A549 (cell line): ENCODE results near the gene SMARCA4. TPM values are rescaled to one million over a fixed set of nuclear protein-coding genes. Genes with fewer than 3 reads are reported as not detected.

Experiments
- ATAC-seq, 2 experiments: fragments of 200-7000 bp in 1 of 2; fragments of >200 bp in 1 of 2; cut with Nextera tagmentation in 1 of 2; cut with Tn5 transposase in 1 of 2; 3 replicates each; pipeline versions ENCODE4 v1.8.0 to v1.9.1; 2018 to 2020; ENCODE audit warnings: mild to moderate bottlenecking in 1 of 2, moderate library complexity in 1 of 2
- CTCF ChIA-PET: fragments of 300-600 bp; sonication (Branson Sonifier 250); formaldehyde crosslinking; extraction: SDS; loops from one replicate; lab custom pipeline; 2021; ENCODE audit warnings: antibody characterized with exemption, inconsistent platforms; lab: Yijun Ruan, JAX
- POLR2A ChIA-PET: fragments of 350-600 bp; formaldehyde crosslinking; extraction: SDS; loops from one replicate; lab custom pipeline; 2021; ENCODE audit warnings: antibody characterized with exemption, inconsistent platforms; lab: Yijun Ruan, JAX
- DNase-seq, 2 experiments: peaks; one replicate each; pipeline versions ENCODE4 v3.0.0 to v3.0.0-alpha.2; 2011 to 2016; ENCODE audit warnings: low read depth in 1 of 2, low spot score in 1 of 2
- FAIRE-seq: peaks from 2 replicates; lab custom pipeline; 2011; peaks lifted over from hg19 to GRCh38; lab: Jason Lieb, UNC
- H3K27ac ChIP-seq, 2 experiments: fragments of >200 bp; sonication (Bioruptor Twin); formaldehyde crosslinking; 3 replicates each; pipeline ENCODE4 v1.5.1; 2016 to 2017
- H3K4me1 ChIP-seq: fragments of >200 bp; sonication (Bioruptor Twin); formaldehyde crosslinking; 3 replicates; pipeline ENCODE4 v1.6.1; 2016
- H3K4me2 ChIP-seq: fragments of >200 bp; sonication (Bioruptor Twin); formaldehyde crosslinking; 3 replicates; pipeline ENCODE4 v1.6.1; 2016
- H3K4me3 ChIP-seq: fragments of >200 bp; sonication (Bioruptor Twin); formaldehyde crosslinking; 3 replicates; pipeline ENCODE4 v1.5.1; 2016
- H3K9me3 ChIP-seq: fragments of >200 bp; sonication (Bioruptor Twin); formaldehyde crosslinking; 3 replicates; pipeline ENCODE4 v1.6.1; 2016
- EHF ChIP-seq: fragments of 250-450 bp; sonication (Bioruptor Pico); IDR thresholded peaks from 2 replicates; pipeline ENCODE4 v1.5.0; 2020; ENCODE audit warnings: mild to moderate bottlenecking
- FOSB ChIP-seq: fragments of 250-450 bp; sonication (Bioruptor Pico); IDR thresholded peaks from 2 replicates; pipeline ENCODE4 v1.5.0; 2020; ENCODE audit warnings: mild to moderate bottlenecking, moderate library complexity
- FOSL2 ChIP-seq, 2 experiments: fragments of 450-650 bp in 1 of 2; fragments of >200 bp in 1 of 2; sonication (Bioruptor Twin) in 1 of 2; formaldehyde crosslinking; IDR thresholded peaks; 2 replicates each; pipeline versions ENCODE4 v1.5.0 to v1.6.1; 2016 to 2020; ENCODE audit warnings: mild to moderate bottlenecking in 1 of 2, moderate library complexity in 1 of 2
- HDAC2 ChIP-seq: fragments of 200-600 bp; sonication (generic); IDR thresholded peaks from 2 replicates; pipeline ENCODE4 v1.6.1; 2016
- HOXB13 ChIP-seq: fragments of 250-450 bp; sonication (Bioruptor Pico); IDR thresholded peaks from 2 replicates; pipeline ENCODE4 v1.5.0; 2020; ENCODE audit warnings: low read depth, mild to moderate bottlenecking, moderate library complexity
- JUN ChIP-seq, 2 experiments: fragments of >200 bp; sonication (Bioruptor Twin); formaldehyde crosslinking; IDR thresholded peaks; 2 replicates in 1 of 2; 3 replicates in 1 of 2; pipeline ENCODE4 v1.6.1; 2016 to 2017
- KDM5A ChIP-seq: fragments of 200-600 bp; sonication (generic); IDR thresholded peaks from 2 replicates; pipeline ENCODE4 v1.6.1; 2016; ENCODE audit warnings: antibody characterized with exemption, mild to moderate bottlenecking
- MAZ ChIP-seq: fragments of 150-350 bp; IDR thresholded peaks from 2 replicates; pipeline ENCODE4 v1.6.1; 2014; ENCODE audit warnings: antibody characterized with exemption, low read depth, low read length, borderline replicate concordance
- POLR2A ChIP-seq: IDR thresholded peaks from 2 replicates; pipeline ENCODE4 v1.6.1; 2012; ENCODE audit warnings: mild to moderate bottlenecking, low read length
- RFX5 ChIP-seq: fragments of 450-650 bp; IDR thresholded peaks from 2 replicates; pipeline ENCODE4 v1.7.1; 2014; ENCODE audit warnings: antibody characterized with exemption, mild to moderate bottlenecking, moderate library complexity
- RNF2 ChIP-seq: fragments of 200-600 bp; sonication (generic); IDR thresholded peaks from 2 replicates; pipeline ENCODE4 v1.6.1; 2016; ENCODE audit warnings: low read depth, mild to moderate bottlenecking, antibody characterized with exemption, moderate library complexity, borderline replicate concordance
- SREBF2 ChIP-seq: fragments of 450-650 bp; IDR thresholded peaks from 2 replicates; pipeline ENCODE4 v1.6.1; 2014; ENCODE audit warnings: mild to moderate bottlenecking, moderate library complexity
- TFCP2L1 ChIP-seq: fragments of 250-450 bp; sonication (Bioruptor Pico); IDR thresholded peaks from 2 replicates; pipeline ENCODE4 v1.5.0; 2021; ENCODE audit warnings: mild to moderate bottlenecking
- ZNF302 ChIP-seq: fragments of 250-450 bp; sonication (Bioruptor Pico); IDR thresholded peaks from 2 replicates; pipeline ENCODE4 v1.9.0; 2021; ENCODE audit warnings: inconsistent platforms, mild to moderate bottlenecking, moderate library complexity
- WGBS: methylation state at CpG from one replicate; pipeline ENCODE4 v1.1.6; 2017; ENCODE audit errors: missing lambda C conversion rate; 5-methylcytosine and 5-hydroxymethylcytosine counted together
- polyA plus RNA-seq, 4 experiments: library from polyadenylated mRNA; depleted of rRNA in 3 of 4; stranded (reverse); fragments of >200 nt; fragmentation: RNase III in 1 of 4; extraction: RNeasy Plus Mini Kit Qiagen cat#74134 plus additional on column Dnase treatment in 1 of 4; gene quantifications; 2 replicates in 3 of 4; 3 replicates in 1 of 4; pipeline ENCODE4 v1.2.3, GENCODE V29; 2011 to 2017
- TF ChIP-seq, protein P1 (sequence below): IDR thresholded peaks from 2 replicates; pipeline ENCODE4 v1.6.1; 2012
- TF ChIP-seq, protein P2 (sequence below): fragments of 150-350 bp; IDR thresholded peaks from 2 replicates; pipeline ENCODE4 v1.6.1; 2014; ENCODE audit warnings: low read depth, mild to moderate bottlenecking, low read length
- TF ChIP-seq, protein P3 (sequence below): fragments of >200 bp; sonication (Bioruptor Twin); formaldehyde crosslinking; IDR thresholded peaks from 2 replicates; pipeline ENCODE4 v1.6.1; 2016
- TF ChIP-seq, protein P4 (sequence below): fragments of >200 bp; sonication (Bioruptor Twin); formaldehyde crosslinking; IDR thresholded peaks from 3 replicates; pipeline ENCODE4 v1.6.1; 2016
- TF ChIP-seq, protein P5 (sequence below): fragments of 450-650 bp; IDR thresholded peaks from 2 replicates; pipeline ENCODE4 v1.6.1; 2014; ENCODE audit warnings: antibody characterized with exemption

SMARCA4 gene
- polyA plus RNA-seq, 2 of the 4 experiments (the other 2 are of a cell fraction) = 8.1 to 11.9 TPM

DNA sequence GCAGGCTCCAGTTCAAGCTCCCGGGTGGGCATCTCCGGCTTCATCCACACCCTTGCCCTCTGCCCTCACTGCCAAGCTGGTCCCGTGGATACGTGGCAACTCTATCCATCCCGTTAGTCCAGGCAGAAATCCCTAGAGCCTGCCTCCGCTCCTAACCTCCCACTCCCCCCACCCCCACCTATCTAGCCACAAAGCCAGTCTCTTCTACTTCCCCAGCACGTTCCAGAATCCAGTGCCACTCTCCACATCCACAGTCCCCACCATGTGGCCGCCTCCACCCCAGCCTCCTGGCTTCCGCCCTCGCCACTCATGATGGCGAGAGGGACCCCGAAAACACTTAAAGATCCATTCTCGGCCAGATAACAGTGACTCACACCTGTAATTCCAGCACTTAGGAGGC, 36.2 kb upstream of the SMARCA4 start:
- CTCF ChIA-PET = interaction anchor here (0.6 kb wide), 1 partner anchor 21 kb away, joined by 3 read pairs; no protein-coding TSS in a partner anchor

DNA sequence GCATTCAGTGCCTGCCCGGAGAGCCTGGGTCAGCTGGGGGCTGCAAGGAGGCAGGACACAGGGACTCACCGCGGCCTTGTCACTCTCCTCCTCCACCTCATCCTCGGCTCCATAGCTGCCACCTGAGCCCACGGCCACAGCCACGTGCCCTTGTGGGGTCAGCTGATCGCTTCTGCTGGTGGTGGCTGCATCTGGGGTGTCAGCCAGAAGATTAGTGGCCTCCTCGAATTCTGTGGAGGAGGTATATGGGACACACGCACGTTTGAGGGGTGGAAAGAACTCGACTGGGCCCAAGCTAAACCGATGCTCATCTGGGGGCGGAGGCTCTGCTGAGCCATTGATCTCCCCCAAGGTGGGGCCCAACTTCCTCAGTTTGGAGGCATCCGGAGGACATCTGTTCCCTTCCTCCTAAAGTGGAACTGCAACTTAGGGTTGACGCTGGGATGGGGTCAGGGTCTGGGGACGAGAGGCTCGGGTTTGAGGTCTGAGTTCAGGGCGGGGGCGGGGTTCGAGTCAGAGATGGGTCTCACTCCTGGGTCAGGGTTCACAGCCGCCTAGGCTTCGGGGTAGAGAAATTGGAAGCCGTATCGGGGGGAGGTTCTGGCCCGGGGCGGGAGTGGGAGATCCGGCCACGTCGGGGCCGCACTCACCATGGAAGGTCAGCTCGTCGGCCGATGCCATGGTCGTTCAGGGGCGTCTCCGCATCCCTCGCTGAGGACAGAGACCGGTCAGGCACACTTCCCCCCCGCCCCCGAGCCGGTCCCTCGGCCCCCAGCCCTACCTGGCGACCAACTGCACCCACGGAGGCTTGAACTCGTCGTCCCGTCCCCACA, 32.9 kb upstream of the SMARCA4 start:
- FAIRE-seq = no peak
- POLR2A ChIA-PET = no interaction called here

More for the DNA sequence above, 36.2 kb upstream of the SMARCA4 start:
- POLR2A ChIA-PET = no interaction called here
- no peak for FAIRE-seq
- Histone ChIP-seq H3K9me3 (no peaks in the 10 kb centered on the region), H3K4me2 (no peak overlapping the region), H3K4me3 (no peak overlapping the region), H3K4me1 (peaks cover 8% of the 10 kb centered on the region; the same call in 1 of the 3 replicates), H3K27ac (no peak overlapping the region)
- WGBS = 87% methylated on average over 13 of the region's 13 CpGs
- ATAC-seq = no peak
- DNase-seq = no peak
- no peak for TF ChIP-seq ZNF302 (CRISPR knock-in tag)
- no peak for TF ChIP-seq EHF
- no peak for TF ChIP-seq FOSB
- TF ChIP-seq MAZ = no peak
- TF ChIP-seq FOSL2 (IDR thresholded peaks at IDR 0.05) = no peak
- TF ChIP-seq FOSL2 (CRISPR knock-in tag; IDR thresholded peaks at IDR 0.05) = no peak
- TF ChIP-seq HOXB13 (CRISPR knock-in tag) = no peak

DNA sequence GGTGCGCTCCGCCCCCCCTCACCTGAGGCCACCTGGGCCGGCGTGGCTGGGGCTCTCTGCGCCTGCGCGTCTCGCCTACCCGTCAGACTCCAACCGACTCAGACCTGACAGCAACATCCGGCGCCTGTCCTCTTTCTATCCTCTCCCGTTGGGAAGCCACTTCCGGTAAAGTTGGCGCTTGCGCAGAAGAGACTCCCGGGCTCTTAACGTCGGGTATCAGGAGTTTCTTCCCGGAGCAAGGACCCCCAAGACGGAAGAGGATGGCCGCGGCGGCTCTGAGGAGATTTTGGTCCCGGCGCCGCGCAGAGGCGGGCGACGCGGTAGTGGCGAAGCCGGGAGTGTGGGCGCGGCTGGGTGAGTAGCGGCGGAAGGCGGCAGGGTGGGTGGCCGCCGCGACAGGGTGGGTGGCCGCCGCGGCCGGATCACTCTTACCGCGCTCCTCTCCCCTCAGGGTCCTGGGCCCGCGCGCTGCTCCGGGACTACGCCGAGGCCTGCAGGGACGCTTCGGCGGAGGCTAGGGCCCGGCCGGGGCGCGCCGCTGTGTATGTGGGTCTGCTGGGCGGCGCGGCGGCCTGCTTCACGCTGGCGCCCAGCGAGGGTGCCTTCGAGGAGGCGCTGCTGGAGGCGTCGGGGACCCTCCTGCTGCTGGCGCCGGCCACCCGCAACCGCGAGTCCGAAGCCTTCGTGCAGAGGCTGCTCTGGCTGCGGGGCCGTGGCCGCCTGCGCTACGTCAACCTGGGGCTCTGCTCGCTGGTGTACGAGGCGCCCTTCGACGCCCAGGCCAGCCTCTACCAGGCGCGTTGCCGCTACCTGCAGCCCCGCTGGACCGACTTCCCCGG, 32.0 kb upstream of the SMARCA4 start, which contains the start of the genes TIMM29 and YIPF2:
Gene TIMM29, plus strand, starts transcription at position 249 of the 839 bp plus-strand sequence. Its CDS starts 12 bp downstream, at position 261.
Gene YIPF2, minus strand, starts transcription at position 77 of the 839 bp plus-strand sequence. CDS start 229 bp downstream, outside the sequence.
- TF ChIP-seq, protein P1, sequence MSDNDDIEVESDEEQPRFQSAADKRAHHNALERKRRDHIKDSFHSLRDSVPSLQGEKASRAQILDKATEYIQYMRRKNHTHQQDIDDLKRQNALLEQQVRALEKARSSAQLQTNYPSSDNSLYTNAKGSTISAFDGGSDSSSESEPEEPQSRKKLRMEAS = peak; percentile 58; the same call in 1 of the 2 replicates
- peak; percentile 96 for TF ChIP-seq KDM5A
- TF ChIP-seq HDAC2 = no peak
- TF ChIP-seq SREBF2 = no peak
- TF ChIP-seq HOXB13 (CRISPR knock-in tag) = no peak
- 0 out of 2 replicates have a peak, but pooled peaks have one; percentile 54 for TF ChIP-seq RFX5
- TF ChIP-seq POLR2A = peak; percentile 41
- no peak for TF ChIP-seq TFCP2L1 (CRISPR knock-in tag)
- TF ChIP-seq, protein P2, sequence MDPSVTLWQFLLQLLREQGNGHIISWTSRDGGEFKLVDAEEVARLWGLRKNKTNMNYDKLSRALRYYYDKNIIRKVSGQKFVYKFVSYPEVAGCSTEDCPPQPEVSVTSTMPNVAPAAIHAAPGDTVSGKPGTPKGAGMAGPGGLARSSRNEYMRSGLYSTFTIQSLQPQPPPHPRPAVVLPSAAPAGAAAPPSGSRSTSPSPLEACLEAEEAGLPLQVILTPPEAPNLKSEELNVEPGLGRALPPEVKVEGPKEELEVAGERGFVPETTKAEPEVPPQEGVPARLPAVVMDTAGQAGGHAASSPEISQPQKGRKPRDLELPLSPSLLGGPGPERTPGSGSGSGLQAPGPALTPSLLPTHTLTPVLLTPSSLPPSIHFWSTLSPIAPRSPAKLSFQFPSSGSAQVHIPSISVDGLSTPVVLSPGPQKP = 0 out of 2 replicates have a peak, but pooled peaks have one; percentile 13
- TF ChIP-seq, protein P3, sequence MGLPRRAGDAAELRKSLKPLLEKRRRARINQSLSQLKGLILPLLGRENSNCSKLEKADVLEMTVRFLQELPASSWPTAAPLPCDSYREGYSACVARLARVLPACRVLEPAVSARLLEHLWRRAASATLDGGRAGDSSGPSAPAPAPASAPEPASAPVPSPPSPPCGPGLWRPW = no peak
- TF ChIP-seq, protein P4, sequence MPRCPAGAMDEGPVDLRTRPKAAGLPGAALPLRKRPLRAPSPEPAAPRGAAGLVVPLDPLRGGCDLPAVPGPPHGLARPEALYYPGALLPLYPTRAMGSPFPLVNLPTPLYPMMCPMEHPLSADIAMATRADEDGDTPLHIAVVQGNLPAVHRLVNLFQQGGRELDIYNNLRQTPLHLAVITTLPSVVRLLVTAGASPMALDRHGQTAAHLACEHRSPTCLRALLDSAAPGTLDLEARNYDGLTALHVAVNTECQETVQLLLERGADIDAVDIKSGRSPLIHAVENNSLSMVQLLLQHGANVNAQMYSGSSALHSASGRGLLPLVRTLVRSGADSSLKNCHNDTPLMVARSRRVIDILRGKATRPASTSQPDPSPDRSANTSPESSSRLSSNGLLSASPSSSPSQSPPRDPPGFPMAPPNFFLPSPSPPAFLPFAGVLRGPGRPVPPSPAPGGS = peak; percentile 83; the same call in 2 of the 3 replicates
- TF ChIP-seq JUN (IDR thresholded peaks at IDR 0.05) = peak; percentile 71 to 74; a peak in 2 of 5 replicates

More for the DNA sequence above, 32.9 kb upstream of the SMARCA4 start:
- peaks cover 11% of the 10 kb centered on the region; the same call in 2 of the 3 replicates for H3K4me1 ChIP-seq
- ATAC-seq = peak; percentile 52 to 68; a peak in 5 of 6 replicates
- H3K27ac ChIP-seq = peak overlapping the region; percentile 91 to 97
- 9% methylated on average over 14 of the region's 47 CpGs for WGBS
- TF ChIP-seq, protein P5, sequence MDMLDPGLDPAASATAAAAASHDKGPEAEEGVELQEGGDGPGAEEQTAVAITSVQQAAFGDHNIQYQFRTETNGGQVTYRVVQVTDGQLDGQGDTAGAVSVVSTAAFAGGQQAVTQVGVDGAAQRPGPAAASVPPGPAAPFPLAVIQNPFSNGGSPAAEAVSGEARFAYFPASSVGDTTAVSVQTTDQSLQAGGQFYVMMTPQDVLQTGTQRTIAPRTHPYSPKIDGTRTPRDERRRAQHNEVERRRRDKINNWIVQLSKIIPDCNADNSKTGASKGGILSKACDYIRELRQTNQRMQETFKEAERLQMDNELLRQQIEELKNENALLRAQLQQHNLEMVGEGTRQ = peak; percentile 45
- no peak for TF ChIP-seq RNF2
- TF ChIP-seq, all 56 proteins: peak for 1
- CTCF ChIA-PET = no interaction called here
- Histone ChIP-seq H3K4me3 (peak overlapping the region; percentile 100), H3K9me3 (no peaks in the 10 kb centered on the region), H3K4me2 (peak overlapping the region; percentile 77)
- no peak for DNase-seq

More for the DNA sequence above, 32.0 kb upstream of the SMARCA4 start, which contains the start of the genes TIMM29 and YIPF2:
- DNase-seq (peak; percentile 87 to 96), ATAC-seq (peak; percentile 93 to 94), FAIRE-seq (no peak)
- CTCF ChIA-PET = interaction anchor here (2.0 kb wide), 1 partner anchor 13 kb away, joined by 12 read pairs; no protein-coding TSS in a partner anchor
- peak within 1 kb of the TSS; percentile 100 for H3K4me3 ChIP-seq
- peak within 1 kb of the TSS; percentile 94 for H3K4me2 ChIP-seq
- peaks cover 11% of the 10 kb centered on the region; the same call in 2 of the 3 replicates for H3K4me1 ChIP-seq
- no peaks in the 10 kb centered on the region for H3K9me3 ChIP-seq
- POLR2A ChIA-PET = no interaction called here
- peak within 1 kb of the TSS; percentile 91 to 97 for H3K27ac ChIP-seq
- WGBS = 0% methylated on average over 9 of the region's 96 CpGs
